ENCODE results near the gene TRIM24. TPM values are rescaled to one million over a fixed set of nuclear protein-coding genes. Genes with fewer than 3 reads are reported as not detected.
"Not testable (repeated sequence)": the region's sequence is repeated elsewhere in the genome, so short reads cannot be mapped to it uniquely, and the experiment has no call there.

The TRIM24 gene
- total RNA-seq, 2 experiments from 2014 or later: 14.1 to 16.0 TPM

DNA sequence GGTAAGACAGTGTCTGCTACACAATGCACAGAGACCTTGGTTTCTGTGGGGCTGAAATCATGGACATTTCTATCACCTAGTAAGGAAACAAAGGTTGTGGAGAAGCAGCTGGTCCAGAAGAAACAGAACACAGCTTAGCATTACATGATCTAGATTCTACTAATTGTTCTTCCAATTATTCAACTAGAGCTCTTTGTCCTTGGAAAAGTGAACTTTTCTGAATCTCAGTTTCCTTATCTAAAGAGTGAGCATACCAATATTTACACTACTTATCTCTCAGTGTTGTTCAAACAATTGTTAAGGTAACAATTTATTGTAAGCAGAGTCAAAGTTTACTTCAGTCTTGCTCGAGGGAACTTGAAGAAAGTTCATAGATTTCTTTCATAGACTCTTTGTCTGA, 42.3 kb upstream of the TRIM24 start:
- POLR2A ChIA-PET: interaction anchor here (0.7 kb wide), 1 partner anchor 317 kb away, joined by 4 read pairs; no protein-coding TSS in a partner anchor
- Histone ChIP-seq H3K9me3 (ENCODE audit: control insufficient read depth in 1 of 2, insufficient read depth in 1 of 2, low read length in 2 of 2) (peaks cover 0 to 6% of the 10 kb centered on the region in 2 experiments), H3K36me3 (ENCODE audit: insufficient read depth, low read length) (no peaks in the 10 kb centered on the region), H3K4me3 (ENCODE audit: low read length) (no peak overlapping the region), H3K27ac (ENCODE audit: low read depth in 1 of 2, low read length in 2 of 2) (no peak overlapping the region), H3K4me1 (ENCODE audit: insufficient read depth, low read length) (no peaks in the 10 kb centered on the region), H3K27me3 (ENCODE audit: control insufficient read depth in 1 of 2, insufficient read depth in 2 of 2, low read length in 2 of 2) (no peaks in the 10 kb centered on the region)
- H3K9me3 Mint-ChIP-seq: peaks cover 4% of the 10 kb centered on the region
- no peak overlapping the region for H3K4me3 Mint-ChIP-seq
- CTCF ChIA-PET: no interaction called here
- DNase-seq: no peak
- H3K36me3 Mint-ChIP-seq (ENCODE audit: low read depth): no peaks in the 10 kb centered on the region
- intact Hi-C loops (cut with DNase I, micrococcal nuclease): no loop called here
- TF ChIP-seq, protein P1, sequence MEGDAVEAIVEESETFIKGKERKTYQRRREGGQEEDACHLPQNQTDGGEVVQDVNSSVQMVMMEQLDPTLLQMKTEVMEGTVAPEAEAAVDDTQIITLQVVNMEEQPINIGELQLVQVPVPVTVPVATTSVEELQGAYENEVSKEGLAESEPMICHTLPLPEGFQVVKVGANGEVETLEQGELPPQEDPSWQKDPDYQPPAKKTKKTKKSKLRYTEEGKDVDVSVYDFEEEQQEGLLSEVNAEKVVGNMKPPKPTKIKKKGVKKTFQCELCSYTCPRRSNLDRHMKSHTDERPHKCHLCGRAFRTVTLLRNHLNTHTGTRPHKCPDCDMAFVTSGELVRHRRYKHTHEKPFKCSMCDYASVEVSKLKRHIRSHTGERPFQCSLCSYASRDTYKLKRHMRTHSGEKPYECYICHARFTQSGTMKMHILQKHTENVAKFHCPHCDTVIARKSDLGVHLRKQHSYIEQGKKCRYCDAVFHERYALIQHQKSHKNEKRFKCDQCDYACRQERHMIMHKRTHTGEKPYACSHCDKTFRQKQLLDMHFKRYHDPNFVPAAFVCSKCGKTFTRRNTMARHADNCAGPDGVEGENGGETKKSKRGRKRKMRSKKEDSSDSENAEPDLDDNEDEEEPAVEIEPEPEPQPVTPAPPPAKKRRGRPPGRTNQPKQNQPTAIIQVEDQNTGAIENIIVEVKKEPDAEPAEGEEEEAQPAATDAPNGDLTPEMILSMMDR (IDR thresholded peaks at IDR 0.05): no peak
- ATAC-seq (ENCODE audit: poor library complexity): no peak
- no peaks in the 10 kb centered on the region for H3K4me1 Mint-ChIP-seq (ENCODE audit: low read depth)
- H3K27ac Mint-ChIP-seq: no peak overlapping the region
- peaks cover 1% of the 10 kb centered on the region for H3K27me3 Mint-ChIP-seq

DNA sequence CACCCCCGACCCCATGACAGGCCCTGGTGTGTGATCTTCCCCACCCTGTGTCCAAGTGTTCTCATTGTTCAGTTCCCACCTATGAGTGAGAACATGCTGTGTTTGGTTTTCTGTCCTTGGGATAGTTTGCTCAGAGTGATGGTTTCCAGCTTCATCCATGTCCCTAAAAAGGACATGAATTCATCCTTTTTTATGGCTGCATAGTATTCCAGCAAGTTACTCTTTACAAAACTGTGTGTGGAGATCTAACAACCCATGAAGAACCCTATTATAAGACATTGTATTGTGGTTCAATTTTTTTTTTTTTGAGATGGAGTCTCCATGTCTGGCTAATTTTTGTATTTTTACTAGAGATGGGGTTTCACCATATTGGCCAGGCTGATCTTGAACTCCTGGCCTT, 41.7 kb upstream of the TRIM24 start:
- H3K27me3 ChIP-seq (ENCODE audit: control insufficient read depth in 1 of 2, insufficient read depth in 2 of 2, low read length in 2 of 2); H3K4me3 ChIP-seq (ENCODE audit: low read length); H3K4me3 Mint-ChIP-seq; H3K27me3 Mint-ChIP-seq; DNase-seq; H3K4me1 ChIP-seq (ENCODE audit: insufficient read depth, low read length); H3K36me3 Mint-ChIP-seq (ENCODE audit: low read depth); H3K9me3 Mint-ChIP-seq; intact Hi-C loops (cut with DNase I, micrococcal nuclease); H3K27ac Mint-ChIP-seq; H3K9me3 ChIP-seq (ENCODE audit: control insufficient read depth in 1 of 2, insufficient read depth in 1 of 2, low read length in 2 of 2); CTCF ChIA-PET; POLR2A ChIA-PET; H3K36me3 ChIP-seq (ENCODE audit: insufficient read depth, low read length); H3K4me1 Mint-ChIP-seq (ENCODE audit: low read depth); ATAC-seq (ENCODE audit: poor library complexity); H3K27ac ChIP-seq (ENCODE audit: low read depth in 1 of 2, low read length in 2 of 2): not testable (repeated sequence)

DNA sequence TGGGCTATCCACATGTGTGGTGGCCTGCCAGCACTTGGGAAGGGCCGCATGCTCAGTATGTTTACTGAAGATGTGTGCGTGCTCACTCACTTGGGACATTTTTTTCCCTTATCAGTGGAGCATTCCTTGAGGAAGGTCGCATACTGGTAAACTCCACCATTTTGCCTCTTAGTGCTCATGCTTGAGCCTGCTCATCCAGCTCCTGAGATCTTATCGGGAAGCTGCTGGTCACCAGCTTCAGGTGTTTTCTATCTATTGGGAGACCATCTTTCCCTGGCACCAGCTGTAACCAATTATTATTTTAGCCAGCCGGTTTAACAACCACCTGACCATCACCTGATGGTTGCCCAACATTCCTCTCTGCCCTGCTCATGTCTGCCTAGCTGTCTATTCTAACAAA, 35.0 kb upstream of the TRIM24 start:
- CTCF ChIA-PET: no interaction called here
- no peaks in the 10 kb centered on the region for H3K36me3 ChIP-seq (ENCODE audit: insufficient read depth, low read length)
- no peak overlapping the region for H3K27ac Mint-ChIP-seq
- POLR2A ChIA-PET: no interaction called here
- H3K4me3 Mint-ChIP-seq: no peak overlapping the region
- H3K4me3 ChIP-seq (ENCODE audit: low read length): no peak overlapping the region
- TF ChIP-seq, protein P1 (IDR thresholded peaks at IDR 0.05): no peak
- H3K27me3 ChIP-seq (ENCODE audit: control insufficient read depth in 1 of 2, insufficient read depth in 2 of 2, low read length in 2 of 2): no peaks in the 10 kb centered on the region
- peaks cover 11 to 24% of the 10 kb centered on the region in 2 experiments for H3K9me3 ChIP-seq (ENCODE audit: control insufficient read depth in 1 of 2, insufficient read depth in 1 of 2, low read length in 2 of 2)
- peaks cover 7% of the 10 kb centered on the region for H3K9me3 Mint-ChIP-seq
- H3K4me1 Mint-ChIP-seq (ENCODE audit: low read depth): no peaks in the 10 kb centered on the region
- H3K4me1 ChIP-seq (ENCODE audit: insufficient read depth, low read length): no peaks in the 10 kb centered on the region
- no peak overlapping the region for H3K27ac ChIP-seq (ENCODE audit: low read depth in 1 of 2, low read length in 2 of 2)
- intact Hi-C loops (cut with DNase I, micrococcal nuclease): no loop called here
- H3K27me3 Mint-ChIP-seq: peaks cover 7% of the 10 kb centered on the region
- H3K36me3 Mint-ChIP-seq (ENCODE audit: low read depth): peaks cover 5% of the 10 kb centered on the region
- DNase-seq: no peak
- ATAC-seq (ENCODE audit: poor library complexity): no peak

DNA sequence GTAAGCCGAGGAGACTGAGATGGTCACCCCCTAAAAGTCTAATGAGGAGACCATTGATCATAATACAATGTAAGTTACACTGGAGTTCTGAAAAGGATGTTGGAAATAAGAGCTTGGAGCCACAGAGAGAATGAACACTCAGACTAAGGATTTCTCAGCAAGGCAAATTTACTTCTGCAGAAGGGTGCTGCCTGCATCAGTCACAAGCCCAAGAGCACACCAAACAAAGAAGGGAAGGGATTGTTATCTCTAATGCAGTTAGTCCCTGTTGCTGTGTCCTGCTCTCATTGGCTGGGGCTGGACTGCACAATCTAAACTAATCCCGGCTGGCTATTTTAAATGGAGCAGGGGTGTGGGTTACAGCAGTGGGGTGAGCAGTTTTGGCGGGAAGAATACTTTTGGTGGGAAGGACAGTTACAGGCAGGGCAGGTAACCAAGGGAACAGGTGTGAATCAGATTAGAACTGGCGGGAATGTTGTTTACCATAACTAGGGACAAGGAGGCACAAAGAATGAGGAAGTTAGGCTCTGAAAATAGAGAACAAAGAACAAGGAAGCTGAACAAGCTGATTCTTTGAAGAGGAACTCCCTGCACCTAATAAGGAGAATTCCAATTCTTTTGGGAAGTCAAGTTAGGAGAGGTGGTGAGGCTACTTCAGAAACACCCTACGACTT, 30.3 kb upstream of the TRIM24 start:
- DNase-seq (no peak), ATAC-seq (ENCODE audit: poor library complexity) (no peak)
- Histone ChIP-seq H3K4me3 (ENCODE audit: low read length) (no peak overlapping the region), H3K36me3 (ENCODE audit: insufficient read depth, low read length) (no peaks in the 10 kb centered on the region), H3K27ac (ENCODE audit: low read depth in 1 of 2, low read length in 2 of 2) (no peak overlapping the region), H3K4me1 (ENCODE audit: insufficient read depth, low read length) (no peaks in the 10 kb centered on the region), H3K9me3 (ENCODE audit: control insufficient read depth in 1 of 2, insufficient read depth in 1 of 2, low read length in 2 of 2) (peaks cover 23 to 30% of the 10 kb centered on the region in 2 experiments), H3K27me3 (ENCODE audit: control insufficient read depth in 1 of 2, insufficient read depth in 2 of 2, low read length in 2 of 2) (no peaks in the 10 kb centered on the region)
- Mint-ChIP-seq H3K27me3 (peaks cover 7% of the 10 kb centered on the region), H3K36me3 (ENCODE audit: low read depth) (peaks cover 5% of the 10 kb centered on the region), H3K9me3 (peaks cover 18% of the 10 kb centered on the region), H3K27ac (no peak overlapping the region), H3K4me3 (no peak overlapping the region), H3K4me1 (ENCODE audit: low read depth) (no peaks in the 10 kb centered on the region)
- CTCF ChIA-PET: no interaction called here
- POLR2A ChIA-PET: no interaction called here
- intact Hi-C loops (cut with DNase I, micrococcal nuclease): no loop called here
- TF ChIP-seq, protein P1 (IDR thresholded peaks at IDR 0.05): no peak
